Measurements from ENCODE around the gene COX7C. TPM values are rescaled to one million over a fixed set of nuclear protein-coding genes. Genes with fewer than 3 reads are reported as not detected.
"Not testable (repeated sequence)": the region's sequence is repeated elsewhere in the genome, so short reads cannot be mapped to it uniquely, and the experiment has no call there.

COX7C gene
- polyA plus RNA-seq, 3 donors, result 918 to 1,100 (median 1,007) TPM

- no peak for DNase-seq
Measured at GRCh38 chr5:86626149-86626548, 8.4 kb downstream of the COX7C start.

GRCh38 chr5:86631165-86631564 is 13.4 kb downstream of the COX7C start:
- DNase-seq, result no peak

DNA sequence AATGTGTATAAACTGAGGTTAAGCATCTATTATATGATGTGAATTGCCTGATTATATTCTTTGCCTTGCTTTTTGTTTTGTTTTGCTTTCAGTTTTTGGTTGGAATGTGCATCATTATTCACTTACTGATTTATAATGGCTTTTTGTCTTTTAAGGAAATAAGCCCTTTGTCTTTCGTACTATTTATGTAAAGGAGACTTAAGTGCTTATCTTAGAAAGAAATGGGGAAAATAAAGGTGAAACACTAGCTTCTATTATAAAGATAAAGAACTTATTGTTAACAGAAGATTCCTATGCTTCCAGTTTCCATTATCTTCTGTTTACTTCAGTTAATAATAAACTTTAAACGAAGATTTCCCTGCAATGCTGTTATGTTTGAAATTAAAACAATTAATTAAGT is 23.3 kb downstream of the COX7C start:
- no peak for DNase-seq

DNA sequence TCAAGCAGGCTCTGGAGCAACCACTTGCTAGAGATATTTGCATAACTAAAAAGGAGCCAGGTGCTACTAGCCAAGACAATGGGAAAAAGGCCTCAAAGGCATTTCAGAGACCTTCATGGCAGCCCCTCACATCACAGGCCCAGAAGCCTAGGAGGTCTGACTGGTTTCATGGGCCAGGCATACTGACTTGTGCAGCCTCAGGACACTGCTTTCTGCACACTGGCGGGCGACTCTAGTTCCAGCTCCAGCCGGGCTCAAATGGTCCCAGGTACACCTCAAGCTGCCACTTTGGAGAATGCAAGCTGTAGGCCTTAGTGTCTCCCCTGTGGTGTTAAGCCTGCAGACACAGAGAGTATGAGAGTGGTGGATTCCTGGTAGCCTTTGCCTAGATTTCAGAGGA is 27.1 kb downstream of the COX7C start:
- no peak for DNase-seq

- DNase-seq, result no peak
Measured at GRCh38 chr5:86645885-86646284, 28.1 kb downstream of the COX7C start.

GRCh38 chr5:86646671-86647070 is 28.9 kb downstream of the COX7C start:
- no peak for DNase-seq

GRCh38 chr5:86649832-86650505 is 32.2 kb downstream of the COX7C start:
- no peak for DNase-seq

GRCh38 chr5:86660771-86661170 is 43.0 kb downstream of the COX7C start:
- not testable (repeated sequence) for DNase-seq

DNA sequence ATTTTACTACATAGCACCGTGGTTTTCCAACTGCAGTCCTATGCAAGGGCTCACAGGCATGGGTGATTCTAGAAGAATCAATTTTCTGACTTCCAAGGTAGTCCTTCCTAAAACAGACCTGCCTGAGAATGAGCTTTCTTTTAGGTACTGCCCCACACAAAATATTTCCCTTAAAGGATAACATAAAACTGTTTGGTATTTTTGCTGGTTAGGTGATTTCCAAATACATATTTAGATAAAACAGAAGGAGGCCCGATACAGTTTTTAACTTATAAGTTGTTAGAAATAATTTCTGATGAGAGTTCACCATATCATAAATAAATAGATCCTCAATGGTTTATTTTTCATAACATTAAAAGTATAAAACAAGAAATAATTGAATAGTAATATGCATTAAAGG is 46.4 kb downstream of the COX7C start:
- DNase-seq, result no peak

GRCh38 chr5:86665984-86666760 is 48.4 kb downstream of the COX7C start:
- no peak for DNase-seq

GRCh38 chr5:86666981-86667380 is 49.2 kb downstream of the COX7C start:
- DNase-seq, result no peak

All from renal pelvis (tissue), 4 donors.